Limb (tissue), 2 donors: Measurements from ENCODE around the gene RGPD4.
"Not testable (repeated sequence)": the region's sequence is repeated elsewhere in the genome, so short reads cannot be mapped to it uniquely, and the experiment has no call there.

ENCODE experiments used
- DNase-seq, 2 donors: peaks; one replicate each; pipeline ENCODE4 v3.0.0-alpha.2; 2016; ENCODE audit errors: extremely low spot score in 2 of 2

RGPD4 gene

DNA sequence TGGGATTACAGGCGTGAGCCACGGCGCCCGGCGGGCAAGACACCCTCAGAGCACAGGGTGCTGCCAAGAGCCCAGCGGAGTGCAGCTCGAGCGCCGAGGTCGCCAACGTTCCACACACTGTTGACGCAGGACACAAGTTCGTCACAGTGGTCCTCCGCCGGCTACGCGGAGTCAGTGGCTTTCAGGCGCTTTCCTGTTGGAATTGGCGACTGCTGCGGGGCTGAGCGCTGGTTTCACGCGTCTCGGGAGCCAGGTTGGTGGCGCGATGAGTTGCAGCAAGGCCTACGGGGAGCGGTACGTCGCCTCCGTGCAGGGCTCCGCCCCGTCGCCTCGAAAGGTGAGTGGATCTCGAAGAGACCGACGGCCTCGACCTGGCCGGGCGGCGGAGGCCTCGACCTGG is at the start of gene RGPD4:
TSS of gene RGPD4 (plus strand) at position 144 of the 400 bp plus-strand sequence. CDS start at position 266, 122 bp downstream.
- DNase-seq, result not testable (repeated sequence)

DNA sequence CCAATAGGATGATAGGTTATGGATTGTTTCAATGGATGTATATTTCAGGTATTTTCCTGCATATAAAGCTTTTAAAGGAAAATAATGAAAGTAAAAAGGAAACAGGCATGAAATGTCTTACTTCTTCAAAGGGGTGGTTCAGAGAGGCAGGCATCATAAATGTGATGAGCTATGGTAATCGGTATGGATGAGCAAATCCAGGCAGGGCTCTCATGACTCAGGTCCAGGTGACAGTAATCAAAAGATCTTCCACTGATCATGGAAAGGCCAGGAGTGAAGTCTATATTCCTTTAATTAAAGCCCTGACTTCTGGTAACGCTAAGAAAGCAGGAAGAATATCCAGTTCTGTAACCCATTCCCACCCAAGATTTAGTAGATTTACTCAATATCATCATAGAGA is 48.7 kb upstream of the RGPD4 start:
- DNase-seq, result no peak

DNA sequence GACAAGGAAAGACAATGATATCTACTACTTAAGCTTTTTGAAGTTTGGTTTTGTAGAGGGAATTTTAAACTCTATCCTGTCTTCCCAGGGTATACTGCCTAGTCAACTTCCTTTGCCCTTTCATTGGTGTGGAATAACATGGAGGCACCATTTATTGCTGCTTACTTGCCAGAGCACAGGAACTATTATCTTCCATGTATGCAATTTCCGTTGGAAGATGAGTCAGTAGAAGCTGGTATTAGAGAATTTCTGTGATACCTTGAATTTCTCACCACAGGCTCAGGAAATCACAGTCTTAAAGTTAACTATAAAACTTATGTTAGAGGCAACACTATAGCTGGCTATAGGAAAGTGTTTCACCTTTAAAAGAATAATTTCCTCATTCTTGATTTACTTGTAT is 40.9 kb upstream of the RGPD4 start:
- no peak for DNase-seq

- DNase-seq, result no peak
Observed at GRCh38 chr2:107790837-107791236, 35.9 kb upstream of the RGPD4 start.

GRCh38 chr2:107801498-107801897 is 25.2 kb upstream of the RGPD4 start:
- DNase-seq, result no peak

DNA sequence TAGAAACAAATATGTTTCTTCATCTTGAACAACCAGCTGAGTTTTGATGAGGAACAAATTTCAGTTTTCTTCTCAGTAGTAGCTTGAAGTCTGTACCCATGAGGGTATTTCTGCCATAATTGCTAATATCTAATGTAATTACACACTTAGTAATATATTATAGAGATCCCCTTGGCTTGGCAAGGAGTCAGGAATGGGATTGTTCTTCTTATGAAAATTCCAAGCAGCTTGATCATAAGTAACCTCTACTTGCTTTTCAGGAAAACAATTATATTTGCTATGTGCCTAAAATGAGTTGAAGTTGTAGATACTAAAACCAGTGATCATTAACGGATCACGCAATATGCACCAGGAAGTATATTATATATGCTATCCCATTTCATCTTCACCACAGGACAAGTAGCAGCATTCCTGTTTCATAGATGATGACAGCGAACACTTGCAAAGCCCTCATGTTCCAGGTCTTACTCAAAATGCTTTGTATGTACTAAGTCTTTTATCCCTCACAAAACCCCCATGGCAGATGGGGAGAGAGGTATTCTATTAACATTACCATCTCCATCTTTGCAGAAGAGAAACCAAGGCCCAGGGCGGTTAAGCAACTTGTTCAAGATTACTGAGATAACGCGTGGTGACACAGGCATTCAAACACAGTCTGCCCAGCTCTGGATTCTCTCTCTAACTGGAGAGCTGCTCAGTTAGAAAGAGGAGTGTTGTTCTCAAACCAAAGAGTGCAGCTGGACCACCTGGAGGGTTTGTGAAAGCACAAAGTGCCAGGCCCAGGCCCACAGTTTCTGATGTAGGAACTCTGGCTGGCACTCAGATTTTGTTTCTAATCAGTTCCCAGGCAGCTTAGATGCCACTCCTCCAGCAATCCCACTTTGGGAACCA is 21.8 kb upstream of the RGPD4 start:
- no peak for DNase-seq

- no peak for DNase-seq
Observed at GRCh38 chr2:107806901-107807300, 19.8 kb upstream of the RGPD4 start.

DNA sequence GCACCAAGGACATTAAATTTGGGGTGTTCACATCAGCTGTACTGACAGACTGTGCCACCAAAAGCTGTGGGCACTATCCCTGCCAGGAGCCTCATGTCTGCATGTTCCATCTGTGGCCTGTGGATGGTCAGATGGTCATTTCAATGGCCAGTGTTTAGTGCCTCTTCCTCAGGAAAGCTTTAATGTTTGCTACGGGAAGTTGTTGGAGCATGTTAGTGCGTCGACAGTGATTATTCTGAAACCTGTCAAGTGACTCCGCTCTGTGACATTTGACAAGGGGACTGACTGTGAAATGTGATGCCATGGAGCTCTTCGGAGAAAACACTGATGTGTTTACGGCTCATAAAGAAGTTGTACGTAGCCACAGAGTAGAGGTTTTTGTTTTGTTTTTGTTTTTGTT is 18.7 kb upstream of the RGPD4 start:
- DNase-seq, result no peak

- DNase-seq, result peak in 1 of 2 donors; percentile 19
Observed at GRCh38 chr2:107808959-107809358, 17.7 kb upstream of the RGPD4 start.

- no peak for DNase-seq
Observed at GRCh38 chr2:107809835-107810234, 16.9 kb upstream of the RGPD4 start.

DNA sequence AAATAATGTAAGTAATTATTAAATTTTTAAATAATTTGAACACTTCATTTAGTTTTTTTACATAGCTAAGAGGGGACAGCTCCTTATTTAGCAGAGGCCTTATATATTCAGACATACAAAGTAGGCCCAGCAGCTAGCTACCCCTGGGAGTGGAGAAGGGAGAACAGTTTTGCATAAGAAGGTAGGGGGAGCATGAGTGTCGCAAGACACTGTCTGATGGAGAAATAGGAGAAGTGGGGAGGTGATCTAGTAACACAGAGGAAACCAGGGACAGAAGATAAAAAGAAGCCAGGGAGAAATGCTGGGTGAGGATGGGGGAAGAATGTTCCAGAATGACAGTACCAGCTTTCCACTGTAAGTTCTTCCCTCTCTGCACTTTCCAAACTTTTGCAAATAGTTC is 16.0 kb upstream of the RGPD4 start:
- DNase-seq, result no peak

DNA sequence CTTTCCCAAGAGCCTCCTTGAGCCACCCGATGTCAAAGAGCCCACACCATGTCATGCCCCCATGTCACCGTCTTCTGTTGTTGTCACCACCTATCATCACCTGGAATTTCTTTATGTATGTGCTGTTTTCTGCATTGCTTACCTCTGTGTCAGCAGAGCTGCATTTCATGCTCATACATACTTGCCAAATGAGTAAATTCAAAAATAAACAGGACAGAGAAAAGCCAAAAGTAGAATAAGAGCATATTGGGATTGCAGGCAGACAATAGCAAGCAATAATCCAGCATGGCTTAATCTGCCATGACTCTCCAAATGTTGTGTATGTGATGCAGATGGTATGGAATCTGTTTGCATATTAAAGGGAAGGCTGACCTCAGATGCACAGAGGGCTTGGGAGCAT is 15.3 kb upstream of the RGPD4 start:
- no peak for DNase-seq

GRCh38 chr2:107812006-107812405 is 14.7 kb upstream of the RGPD4 start:
- no peak for DNase-seq

GRCh38 chr2:107817378-107817777 is 9.3 kb upstream of the RGPD4 start:
- no peak for DNase-seq

- DNase-seq, result no peak
Observed at GRCh38 chr2:107822302-107822701, 4.4 kb upstream of the RGPD4 start.

DNA sequence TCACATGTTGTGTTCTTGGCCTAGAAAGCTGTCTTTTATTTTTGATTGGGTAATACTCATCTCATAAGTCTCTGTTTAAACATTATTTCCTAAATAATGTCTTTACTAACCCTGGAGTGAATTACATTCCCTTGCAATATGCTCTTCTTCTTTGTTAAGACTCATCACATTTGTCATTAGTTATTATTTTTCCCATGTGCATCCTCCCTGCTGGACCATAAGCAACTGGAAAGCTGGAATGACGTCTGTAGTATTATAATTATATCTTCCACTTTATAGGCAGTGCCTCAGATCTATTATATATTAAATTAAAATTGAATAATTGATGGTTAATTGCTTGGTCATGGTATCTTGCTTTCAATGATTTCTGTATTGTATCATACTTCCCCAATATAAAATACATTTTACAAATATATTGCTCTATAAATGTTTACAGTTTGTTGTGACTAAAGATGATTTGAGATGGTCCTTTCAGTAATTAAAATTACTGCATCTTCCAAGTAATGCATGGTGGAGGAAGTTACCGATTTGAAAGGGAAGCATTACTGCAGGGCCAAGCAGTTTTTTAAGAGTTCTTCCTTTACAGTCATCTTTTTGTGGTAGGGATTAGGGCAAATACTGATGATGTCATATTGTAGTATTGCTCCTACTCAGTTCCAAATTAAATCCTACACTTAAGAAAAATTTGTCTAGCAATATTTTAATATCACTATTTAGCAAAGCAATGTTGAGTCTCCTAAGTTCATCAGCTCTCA is 2.1 kb upstream of the RGPD4 start:
- no peak for DNase-seq

GRCh38 chr2:107825206-107825563 is 1.5 kb upstream of the RGPD4 start:
- DNase-seq, result no peak

- not testable (repeated sequence) for DNase-seq
Observed at GRCh38 chr2:107829514-107829913, 2.8 kb downstream of the RGPD4 start.

- not testable (repeated sequence) for DNase-seq
Observed at GRCh38 chr2:107833152-107833551, 6.5 kb downstream of the RGPD4 start.

DNA sequence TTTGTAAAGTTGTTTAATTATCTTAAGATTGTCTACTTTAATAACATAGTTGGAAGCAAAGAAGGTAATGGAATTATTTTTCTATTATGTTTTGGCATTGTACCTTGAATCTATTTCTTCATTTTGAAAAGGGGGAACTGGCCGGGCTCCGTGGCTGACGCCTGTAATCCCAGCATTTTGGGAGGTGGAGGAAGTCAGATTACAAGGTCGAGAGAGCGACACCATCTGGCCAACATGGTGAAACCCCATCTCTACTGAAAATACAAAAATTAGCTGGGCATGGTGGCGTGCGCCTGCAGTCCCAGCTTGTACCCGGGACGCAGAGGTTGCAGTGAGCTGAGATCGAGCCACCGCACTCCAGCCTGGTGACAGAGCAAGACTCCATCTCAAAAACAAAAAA is 6.9 kb downstream of the RGPD4 start:
- not testable (repeated sequence) for DNase-seq

GRCh38 chr2:107916121-107916520 is 89.4 kb downstream of the RGPD4 start:
- not testable (repeated sequence) for DNase-seq

DNA sequence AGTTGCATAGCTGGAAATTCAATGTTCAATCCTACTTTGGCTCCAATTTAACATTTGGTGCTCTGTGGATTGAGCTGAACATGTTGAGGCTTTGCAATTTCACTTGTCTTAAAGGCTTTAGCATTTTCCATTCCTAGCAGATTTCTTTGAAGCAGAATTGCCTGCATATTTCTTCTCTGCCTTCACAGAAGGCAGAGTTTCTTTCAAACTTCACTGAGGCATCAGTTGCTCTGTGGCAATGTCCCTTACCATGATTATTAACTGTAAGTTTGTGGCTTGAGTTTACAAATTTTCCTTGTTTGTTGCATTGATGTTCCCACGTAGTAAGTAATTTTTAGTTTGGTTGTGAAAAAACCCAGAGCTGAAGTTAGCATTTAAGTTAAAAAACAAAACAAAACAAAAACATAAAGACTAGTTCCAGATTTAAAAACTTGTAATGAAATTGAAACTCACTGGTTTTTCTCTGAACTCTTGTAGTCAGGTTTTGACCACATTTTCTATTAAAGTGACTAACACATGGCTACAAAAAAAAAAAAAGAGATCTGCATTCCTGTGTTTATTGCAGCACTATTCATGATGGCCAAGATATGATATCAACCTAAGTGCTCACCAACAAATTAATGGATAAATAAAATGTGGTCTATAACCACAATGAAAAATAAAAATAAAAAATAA is 90.1 kb downstream of the RGPD4 start:
- not testable (repeated sequence) for DNase-seq
